Fibroblast of skin of back (primary cell): ENCODE data around the gene RGS8.

ENCODE experiments used
- DNase-seq: peaks from one replicate; pipeline ENCODE4 v3.0.0-alpha.2; 2013

RGS8 gene

DNA sequence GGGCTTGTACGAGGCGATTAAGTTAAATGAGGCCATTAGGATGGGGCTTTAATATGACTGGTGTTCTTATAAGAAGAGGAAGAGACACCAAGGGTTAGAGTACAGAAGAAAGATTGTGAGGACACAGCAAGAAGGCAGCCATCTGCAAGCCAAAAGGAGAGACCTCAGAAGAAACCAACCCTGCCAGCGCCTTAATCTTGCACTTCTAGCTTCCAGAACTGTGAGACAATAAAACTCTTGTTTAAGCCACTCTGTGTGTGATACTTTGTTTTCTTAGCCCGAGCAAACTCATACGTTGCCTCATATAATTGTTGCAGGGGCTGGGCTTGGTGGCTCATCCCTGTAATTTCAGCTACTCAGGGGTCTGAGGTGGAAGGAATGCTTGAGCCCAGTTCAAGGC lies 46.6 kb downstream of the RGS8 start:
- no peak for DNase-seq

DNA sequence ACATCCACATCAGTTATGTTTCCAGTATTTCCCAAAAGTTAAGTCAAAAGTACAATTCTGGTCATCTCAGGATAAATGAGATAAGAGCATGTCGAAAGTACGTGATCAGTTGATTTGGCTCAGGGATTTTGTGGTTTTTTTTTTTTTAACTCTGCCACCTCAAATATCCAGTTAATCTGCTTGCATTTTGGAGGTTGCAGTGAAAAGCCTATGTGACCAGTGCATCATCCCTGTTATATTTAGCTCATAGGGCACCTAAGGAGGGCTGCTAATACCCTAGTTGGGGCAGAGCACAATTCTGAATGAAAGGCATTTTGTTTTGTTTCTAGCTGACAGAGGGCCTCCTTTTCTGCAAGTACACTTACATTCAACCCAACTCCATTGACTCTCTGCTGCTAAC lies 48.5 kb downstream of the RGS8 start:
- no peak for DNase-seq
